GM19238 (cell line): ENCODE data around the gene CLEC20A.

Source experiments
- DNase-seq: peaks from one replicate; pipeline ENCODE4 v3.0.0; 2011; ENCODE audit warnings: low spot score; ENCODE audit not compliant: insufficient read length

CLEC20A gene

GRCh38 chr1:178496410-178497135 lies at the start of gene CLEC20A:
Gene CLEC20A (minus strand): TSS chr1:178496964. CDS start chr1:178496939, 25 bp downstream.
- no peak for DNase-seq

GRCh38 chr1:178544531-178544930 lies 47.8 kb upstream of the CLEC20A start:
- DNase-seq, result no peak

- DNase-seq, result peak; percentile 31
Measured at GRCh38 chr1:178543290-178543607, 46.5 kb upstream of the CLEC20A start.

GRCh38 chr1:178542554-178543289 lies 46.0 kb upstream of the CLEC20A start:
- DNase-seq, result peak; percentile 83

- DNase-seq, result peak; percentile 64
Measured at GRCh38 chr1:178541829-178542553, 45.2 kb upstream of the CLEC20A start.

- DNase-seq, result no peak
Measured at GRCh38 chr1:178541379-178541778, 44.6 kb upstream of the CLEC20A start.

- DNase-seq, result no peak
Measured at GRCh38 chr1:178540646-178541045, 43.9 kb upstream of the CLEC20A start.

- DNase-seq, result no peak
Measured at GRCh38 chr1:178540204-178540603, 43.4 kb upstream of the CLEC20A start.

GRCh38 chr1:178539291-178539690 lies 42.5 kb upstream of the CLEC20A start:
- DNase-seq, result no peak

GRCh38 chr1:178538192-178538916 lies 41.6 kb upstream of the CLEC20A start:
- DNase-seq, result no peak

GRCh38 chr1:178537382-178538090 lies 40.8 kb upstream of the CLEC20A start:
- no peak for DNase-seq

GRCh38 chr1:178536844-178537371 lies 40.1 kb upstream of the CLEC20A start:
- no peak for DNase-seq

- DNase-seq, result no peak
Measured at GRCh38 chr1:178536329-178536728, 39.6 kb upstream of the CLEC20A start.

- DNase-seq, result no peak
Measured at GRCh38 chr1:178534137-178534868, 37.5 kb upstream of the CLEC20A start.

GRCh38 chr1:178533121-178533946 lies 36.6 kb upstream of the CLEC20A start:
- DNase-seq, result no peak

GRCh38 chr1:178532392-178532791 lies 35.6 kb upstream of the CLEC20A start:
- DNase-seq, result peak; percentile 72

- no peak for DNase-seq
Measured at GRCh38 chr1:178531887-178532286, 35.1 kb upstream of the CLEC20A start.

GRCh38 chr1:178530502-178530901 lies 33.7 kb upstream of the CLEC20A start:
- DNase-seq, result no peak

GRCh38 chr1:178530037-178530402 lies 33.3 kb upstream of the CLEC20A start:
- DNase-seq, result no peak
